Inflammatory macrophage treated with lipopolysaccharide for 1 hour (primary cell): ENCODE measurements around the gene PRKACB.
"Not testable (repeated sequence)": the region's sequence is repeated elsewhere in the genome, so short reads cannot be mapped to it uniquely, and the experiment has no call there.

Experiments
- DNase-seq, 2 donors: peaks; one replicate each; pipeline ENCODE4 v3.0.0-alpha.2; 2020 to 2022

The PRKACB gene

DNA sequence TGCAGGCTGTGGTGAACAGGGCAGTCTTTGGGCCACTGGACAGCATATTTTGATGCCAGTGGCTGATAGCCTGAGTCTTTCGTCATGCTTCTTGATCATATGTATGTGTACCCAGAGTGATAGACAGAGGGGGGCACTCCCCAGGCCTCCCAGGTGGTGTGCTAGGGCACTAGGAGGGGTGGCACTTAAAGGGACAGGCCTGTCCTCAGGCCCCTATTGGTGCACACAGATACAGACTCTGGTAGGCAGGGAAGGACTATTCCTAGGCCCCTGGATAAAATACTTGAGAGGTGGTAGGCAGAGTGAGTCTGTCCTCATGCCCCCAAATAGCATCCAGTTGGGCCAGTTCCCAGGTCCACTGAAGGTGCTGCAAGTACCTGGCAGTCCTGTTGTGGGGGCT, 80.8 kb downstream of the PRKACB start:
- no peak for DNase-seq

DNA sequence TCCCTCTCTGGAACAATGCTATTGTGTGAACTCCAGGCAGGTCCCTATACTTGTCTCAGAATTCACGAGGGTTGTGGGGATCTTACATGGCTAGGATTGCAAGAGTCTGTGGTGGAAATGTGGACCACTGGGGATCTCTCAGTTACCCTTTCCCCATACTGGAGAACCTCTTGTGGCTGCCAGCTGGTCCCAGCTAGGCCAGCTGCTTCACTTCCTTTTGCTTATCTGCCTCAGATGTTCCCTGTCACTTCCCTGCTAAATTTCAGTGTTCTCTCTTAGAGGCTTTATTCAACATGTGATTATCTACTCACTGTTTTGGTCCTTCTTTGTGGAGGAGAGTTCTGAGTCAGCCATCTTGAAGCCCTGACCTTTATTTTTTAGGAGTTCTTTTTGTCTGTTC, 81.6 kb downstream of the PRKACB start:
- peak; percentile 10 to 49 for DNase-seq

DNA sequence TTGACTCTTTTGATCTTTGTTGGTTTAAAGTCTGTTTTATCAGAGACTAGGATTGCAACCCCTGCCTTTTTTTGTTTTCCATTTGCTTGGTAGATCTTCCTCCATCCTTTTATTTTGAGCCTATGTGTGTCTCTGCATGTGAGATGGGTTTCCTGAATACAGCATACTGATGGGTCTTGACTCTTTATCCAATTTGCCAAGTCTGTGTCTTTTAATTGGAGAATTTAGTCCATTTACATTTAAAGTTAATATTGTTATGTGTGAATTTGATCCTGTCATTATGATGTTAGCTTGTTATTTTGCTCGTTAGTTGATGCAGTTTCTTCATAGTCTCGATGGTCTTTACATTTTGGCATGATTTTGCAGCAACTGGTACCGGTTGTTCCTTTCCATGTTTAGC, 88.6 kb downstream of the PRKACB start:
- DNase-seq = not testable (repeated sequence)

GRCh38 chr1:84236256-84236655, 92.2 kb downstream of the PRKACB start:
- DNase-seq = no peak

DNA sequence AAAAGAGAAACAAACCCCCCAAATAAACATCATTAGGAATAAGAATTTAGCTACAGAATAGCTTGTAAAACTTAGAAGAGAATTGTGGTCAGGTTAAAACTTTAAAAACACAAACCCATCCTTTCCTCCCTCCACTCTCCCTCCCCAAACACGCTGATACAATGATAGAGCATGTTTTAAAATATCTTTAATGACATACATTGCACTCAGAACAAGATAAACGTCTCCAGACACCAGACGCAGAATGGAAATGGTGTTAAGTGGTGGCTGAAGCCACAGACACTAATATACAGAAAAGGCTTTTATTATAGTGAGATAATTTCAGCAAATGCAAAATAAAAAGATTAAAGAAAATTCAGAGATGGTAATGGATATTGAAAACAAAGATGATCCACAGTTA, 98.6 kb downstream of the PRKACB start:
- no peak for DNase-seq

- no peak for DNase-seq
Measured at GRCh38 chr1:84245563-84245962, 101.5 kb downstream of the PRKACB start.

- peak in 1 of 2 donors; percentile 18 for DNase-seq
Measured at GRCh38 chr1:84246213-84246612, 102.1 kb downstream of the PRKACB start.

GRCh38 chr1:84247425-84248220, 103.6 kb downstream of the PRKACB start:
- no peak for DNase-seq

GRCh38 chr1:84250668-84251067, 106.6 kb downstream of the PRKACB start:
- DNase-seq = no peak

DNA sequence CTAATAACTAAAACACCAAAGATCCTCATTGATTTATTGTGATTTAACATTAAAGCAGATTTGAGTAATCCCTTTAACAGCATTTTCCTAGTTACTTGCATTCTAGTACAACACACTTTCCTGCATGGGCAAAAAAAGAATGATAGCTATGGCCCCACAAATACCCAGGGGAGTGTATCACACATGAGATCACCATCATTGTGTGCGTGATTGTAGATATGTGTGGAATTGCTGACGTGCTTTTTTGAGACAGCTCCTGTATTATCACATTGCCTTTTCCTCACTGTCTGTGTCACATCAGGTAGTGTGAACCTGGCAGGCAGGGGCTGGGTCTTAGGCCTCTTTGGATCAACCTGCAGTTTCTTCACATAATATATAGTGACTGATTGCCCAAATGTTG, 109.0 kb downstream of the PRKACB start:
- no peak for DNase-seq

DNA sequence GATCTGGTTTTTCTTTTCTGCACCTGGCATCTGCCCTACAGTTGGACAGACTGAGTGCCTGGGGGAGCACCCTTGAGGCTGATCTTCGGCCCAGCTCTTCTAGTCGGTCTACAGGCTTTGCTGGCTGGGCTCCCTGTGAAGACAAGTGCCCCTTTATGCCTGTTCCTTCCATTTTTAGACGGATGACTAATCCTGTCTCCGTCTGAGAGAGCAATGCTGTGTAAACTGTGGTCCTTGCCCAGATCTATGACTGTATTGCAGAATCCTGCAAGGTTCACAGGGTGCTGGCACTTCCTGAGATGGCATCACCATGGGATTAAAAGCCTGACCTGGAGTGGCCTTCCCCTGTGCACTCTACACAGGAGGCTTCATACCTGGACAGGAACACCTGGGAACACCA, 109.8 kb downstream of the PRKACB start:
- DNase-seq = no peak

DNA sequence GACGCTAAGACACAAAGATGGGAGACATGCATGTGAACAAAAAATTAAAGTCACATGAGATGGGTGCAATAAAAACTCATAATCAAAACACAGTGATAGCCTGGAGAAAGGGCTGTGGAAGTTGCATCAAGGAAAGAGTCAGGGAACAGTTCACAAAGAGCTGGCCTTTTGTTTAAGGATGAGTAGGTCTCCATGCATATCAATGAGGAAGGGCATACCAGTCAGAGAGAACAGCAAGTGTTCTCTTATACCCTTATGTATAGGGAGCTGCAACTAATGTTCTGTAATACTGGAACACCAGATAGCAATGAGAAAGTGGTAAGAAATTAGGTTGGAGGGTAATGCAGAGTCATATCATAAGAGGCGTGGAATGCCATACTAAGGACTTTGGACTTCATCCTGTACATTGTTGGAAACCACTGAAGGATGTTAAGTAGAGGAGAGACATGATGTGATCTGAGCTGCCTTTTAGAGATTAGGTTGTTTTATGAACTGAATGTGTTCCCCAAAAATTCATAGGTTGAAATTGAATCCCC, 110.7 kb downstream of the PRKACB start:
- no peak for DNase-seq

DNA sequence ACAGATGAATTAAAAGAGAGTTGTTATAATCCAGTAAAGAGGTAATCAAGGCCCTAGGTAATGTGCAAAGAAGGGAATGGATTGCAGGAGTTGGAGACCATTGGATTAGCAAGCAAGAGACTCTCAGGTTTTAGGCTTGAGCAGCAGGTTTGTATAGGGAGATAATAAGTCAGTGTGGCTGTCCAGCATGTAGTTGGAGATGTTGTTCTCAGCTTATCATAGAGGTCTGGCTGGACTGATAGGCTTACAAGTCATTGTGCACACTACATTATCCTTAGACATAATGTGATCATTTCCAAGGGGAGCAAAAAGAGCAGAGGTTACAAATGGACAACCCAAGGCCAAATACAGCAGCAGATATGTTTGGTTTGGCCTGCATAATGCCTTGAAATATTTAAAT, 111.5 kb downstream of the PRKACB start:
- no peak for DNase-seq

- no peak for DNase-seq
Measured at GRCh38 chr1:84257617-84258016, 113.5 kb downstream of the PRKACB start.

DNA sequence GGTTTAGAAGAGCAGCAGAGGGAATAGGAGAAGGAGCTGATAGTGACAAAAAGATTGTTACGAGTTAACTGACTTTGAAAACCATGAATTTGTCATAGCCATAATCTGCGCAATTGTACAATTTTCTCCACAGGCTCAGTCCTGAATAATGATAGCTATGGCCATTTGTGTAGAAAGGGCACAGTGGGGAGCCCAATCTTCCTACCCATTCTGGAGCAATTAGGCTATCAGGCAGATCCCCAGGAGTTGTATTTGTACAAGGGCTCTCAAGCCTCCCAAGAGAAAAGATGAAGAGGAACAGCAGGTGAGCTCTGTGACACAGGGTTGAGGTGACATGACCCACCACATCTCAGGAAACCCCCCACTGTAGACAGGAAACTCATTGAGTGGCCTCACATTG, 115.3 kb downstream of the PRKACB start:
- DNase-seq = no peak

DNA sequence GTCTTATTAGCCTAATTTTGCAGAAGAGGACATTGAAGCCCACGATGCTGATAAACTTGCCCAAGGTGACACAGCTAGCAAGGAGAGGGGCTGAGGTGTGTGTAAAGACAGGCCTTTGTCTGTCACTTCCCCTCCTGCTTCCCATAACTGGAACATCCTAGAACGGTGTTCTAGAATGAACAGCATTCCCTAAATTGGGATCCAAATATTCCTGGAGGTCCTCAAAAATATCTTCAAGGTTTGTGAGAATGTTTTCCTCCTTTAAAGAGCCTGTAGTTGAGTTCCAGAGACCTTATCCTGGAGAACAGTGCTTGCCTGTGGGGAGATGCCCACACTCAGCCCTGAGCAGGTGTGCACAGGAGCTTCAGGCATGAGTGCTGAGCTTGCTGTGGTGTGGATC, 115.9 kb downstream of the PRKACB start:
- DNase-seq = no peak

- DNase-seq = no peak
Measured at GRCh38 chr1:84260852-84261518, 116.9 kb downstream of the PRKACB start.

GRCh38 chr1:84264961-84265360, 120.9 kb downstream of the PRKACB start:
- DNase-seq = no peak

DNA sequence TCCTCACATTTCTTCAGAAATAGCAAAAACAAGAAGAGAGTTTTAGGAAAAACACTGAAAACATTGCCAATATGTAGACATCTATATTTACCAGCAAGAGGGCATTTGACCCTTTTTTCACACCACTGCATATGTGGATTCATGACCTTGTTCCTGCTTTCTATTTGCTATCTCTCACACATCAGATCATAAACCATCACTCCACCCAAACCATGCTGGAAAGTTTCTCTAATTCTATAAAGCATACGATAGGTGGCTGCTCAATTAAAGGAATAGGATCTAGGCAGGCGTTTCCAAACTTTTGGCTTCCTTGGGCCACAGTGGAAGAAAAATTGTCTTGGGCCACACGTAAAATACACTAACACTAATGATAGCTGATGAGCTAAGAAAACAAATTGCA, 121.8 kb downstream of the PRKACB start:
- DNase-seq = no peak

- DNase-seq = no peak
Measured at GRCh38 chr1:84266748-84267147, 122.7 kb downstream of the PRKACB start.

- no peak for DNase-seq
Measured at GRCh38 chr1:84267476-84267875, 123.4 kb downstream of the PRKACB start.

- DNase-seq = no peak
Measured at GRCh38 chr1:84268346-84268745, 124.3 kb downstream of the PRKACB start.

GRCh38 chr1:84269306-84269705, 125.2 kb downstream of the PRKACB start:
- no peak for DNase-seq

GRCh38 chr1:84271441-84272151, 127.5 kb downstream of the PRKACB start:
- peak; percentile 43 to 50 for DNase-seq
